Uterus (tissue), 4 donors: Measurements from ENCODE around the gene MAP2K4. TPM values are rescaled to one million over a fixed set of nuclear protein-coding genes. Genes with fewer than 3 reads are reported as not detected.

Experiments used
- DNase-seq, 2 donors: peaks; one replicate each; pipeline ENCODE4 v3.0.0-alpha.2; 2019 to 2020
- H3K27ac ChIP-seq, 2 donors: fragments of 200-600 bp; sonication (generic); 1 replicate in 1 of 2; 2 replicates in 1 of 2; pipeline ENCODE4 v1.5.1; 2016 to 2018
- H3K27me3 ChIP-seq, 2 donors: fragments of 200-600 bp; sonication (generic); one replicate each; pipeline ENCODE4 v1.5.1; 2018 to 2019; ENCODE audit warnings: control low read depth in 1 of 2
- H3K36me3 ChIP-seq, 2 donors: fragments of 200-600 bp; sonication (generic); one replicate each; pipeline ENCODE4 v1.5.1; 2019; ENCODE audit warnings: control low read depth in 1 of 2
- H3K4me1 ChIP-seq, 2 donors: fragments of 200-600 bp; sonication (generic); one replicate each; pipeline ENCODE4 v1.5.1; 2018 to 2019; ENCODE audit warnings: control low read depth in 1 of 2
- H3K4me3 ChIP-seq, 2 donors: fragments of 200-600 bp; sonication (generic); 1 replicate in 1 of 2; 2 replicates in 1 of 2; pipeline ENCODE4 v1.5.1; 2018 to 2019; ENCODE audit warnings: mild to moderate bottlenecking in 1 of 2
- H3K9me3 ChIP-seq, 2 donors: fragments of 200-600 bp; sonication (generic); one replicate each; pipeline ENCODE4 v1.5.1; 2019; ENCODE audit warnings: control low read depth in 1 of 2
- POLR2A ChIP-seq, 2 donors: fragments of 450-650 bp; IDR thresholded peaks; one replicate each; pipeline ENCODE4 v1.6.1; 2016; ENCODE audit warnings: antibody characterized with exemption in 2 of 2, mild to moderate bottlenecking in 1 of 2, moderate library complexity in 1 of 2
- intact Hi-C: fragments of 100-400 bp; cut with DNase I; formaldehyde crosslinking; loops from one replicate; pipeline ENCODE4 v1.15.1; 2023; ENCODE audit warnings: low total_unique reads
- total RNA-seq, 4 donors: library from RNA; depleted of rRNA in 3 of 4; stranded (reverse); fragments of >200 nt in 3 of 4; gene quantifications; one replicate each; pipeline versions ENCODE4 v1.1.0 to v1.2.4, GENCODE V29; 2014 to 2023
- TF ChIP-seq, protein P1 (sequence below), 4 experiments: fragments of 200-600 bp in 2 of 4; fragments of 450-650 bp in 2 of 4; sonication (generic) in 2 of 4; IDR thresholded peaks; one replicate each; pipeline ENCODE4 v1.5.1; 2016 to 2019; ENCODE audit warnings: antibody characterized with exemption in 4 of 4, mild to moderate bottlenecking in 2 of 4, moderate library complexity in 1 of 4
- donor health status: DM: yes; HTN: yes; CAD: no.

Gene MAP2K4
- total RNA-seq, 4 donors from 2014 or later = 19.4 to 83.9 (median 65.5) TPM

DNA sequence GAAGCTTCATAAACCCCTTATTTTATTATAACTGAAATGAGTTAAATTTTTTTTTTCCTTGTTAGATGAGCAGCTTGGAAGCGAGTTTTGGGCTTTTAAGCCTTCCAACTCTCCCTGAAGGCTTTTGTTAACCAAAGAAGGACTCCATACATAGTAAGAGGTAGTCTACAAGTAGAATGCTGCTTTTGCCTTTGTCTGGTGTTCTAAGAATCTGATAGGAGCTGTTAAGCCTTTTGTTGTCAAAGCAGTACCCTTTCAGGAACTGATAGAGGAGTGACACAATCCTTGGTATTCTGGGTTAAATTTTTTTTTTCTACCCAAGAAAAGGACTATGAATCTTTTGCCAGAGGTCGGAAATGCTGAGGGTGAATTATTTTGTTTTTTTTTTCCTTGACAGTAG is 26.1 kb downstream of the MAP2K4 start:
- intact Hi-C loops = no loop called here
- H3K4me3 ChIP-seq = no peak overlapping the region

DNA sequence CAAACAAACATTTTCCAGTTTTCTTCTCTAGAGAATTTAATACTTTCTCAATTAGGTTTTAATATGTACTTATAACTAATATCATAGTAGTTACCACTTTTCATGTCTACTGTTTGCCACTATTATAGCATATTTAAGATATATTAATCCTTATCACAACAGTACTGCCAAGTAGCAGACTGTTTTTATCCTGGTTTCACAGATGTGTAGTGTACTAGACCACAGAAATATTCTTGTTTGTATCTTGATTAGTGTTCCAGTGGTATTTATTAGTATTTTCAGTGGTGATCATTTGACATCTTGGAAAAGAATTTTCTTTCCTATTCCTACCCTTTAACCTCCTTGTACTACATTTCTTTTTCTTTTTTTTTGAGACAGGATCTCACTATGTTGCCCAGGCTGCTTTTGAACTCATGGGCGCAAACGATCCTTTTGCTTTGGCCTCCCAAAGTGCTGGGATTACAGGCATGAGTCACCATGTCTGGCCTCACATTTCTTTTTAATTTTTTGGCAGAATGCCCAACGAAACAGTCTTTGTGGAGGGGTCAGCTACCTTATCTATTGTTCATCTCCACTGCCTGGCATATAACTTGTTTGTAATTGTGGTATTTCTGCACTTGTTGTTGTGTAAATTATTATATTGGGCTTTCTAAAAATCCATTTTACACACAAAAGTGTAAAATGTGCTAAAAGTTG is 27.2 kb downstream of the MAP2K4 start:
- no peaks in the 10 kb centered on the region for H3K4me1 ChIP-seq
- H3K27me3 ChIP-seq = no peaks in the 10 kb centered on the region
- intact Hi-C loops = no loop called here
- no peak for DNase-seq
- TF ChIP-seq, protein P1, sequence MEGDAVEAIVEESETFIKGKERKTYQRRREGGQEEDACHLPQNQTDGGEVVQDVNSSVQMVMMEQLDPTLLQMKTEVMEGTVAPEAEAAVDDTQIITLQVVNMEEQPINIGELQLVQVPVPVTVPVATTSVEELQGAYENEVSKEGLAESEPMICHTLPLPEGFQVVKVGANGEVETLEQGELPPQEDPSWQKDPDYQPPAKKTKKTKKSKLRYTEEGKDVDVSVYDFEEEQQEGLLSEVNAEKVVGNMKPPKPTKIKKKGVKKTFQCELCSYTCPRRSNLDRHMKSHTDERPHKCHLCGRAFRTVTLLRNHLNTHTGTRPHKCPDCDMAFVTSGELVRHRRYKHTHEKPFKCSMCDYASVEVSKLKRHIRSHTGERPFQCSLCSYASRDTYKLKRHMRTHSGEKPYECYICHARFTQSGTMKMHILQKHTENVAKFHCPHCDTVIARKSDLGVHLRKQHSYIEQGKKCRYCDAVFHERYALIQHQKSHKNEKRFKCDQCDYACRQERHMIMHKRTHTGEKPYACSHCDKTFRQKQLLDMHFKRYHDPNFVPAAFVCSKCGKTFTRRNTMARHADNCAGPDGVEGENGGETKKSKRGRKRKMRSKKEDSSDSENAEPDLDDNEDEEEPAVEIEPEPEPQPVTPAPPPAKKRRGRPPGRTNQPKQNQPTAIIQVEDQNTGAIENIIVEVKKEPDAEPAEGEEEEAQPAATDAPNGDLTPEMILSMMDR (IDR thresholded peaks at IDR 0.05) = no peak
- no peak for TF ChIP-seq POLR2A (IDR thresholded peaks at IDR 0.05)
- no peaks in the 10 kb centered on the region for H3K9me3 ChIP-seq
- H3K4me3 ChIP-seq = no peak overlapping the region
- no peaks in the 10 kb centered on the region for H3K36me3 ChIP-seq
- no peak overlapping the region for H3K27ac ChIP-seq

More for the DNA sequence above, 26.1 kb downstream of the MAP2K4 start:
- Histone ChIP-seq H3K9me3 (no peaks in the 10 kb centered on the region), H3K27me3 (no peaks in the 10 kb centered on the region), H3K27ac (no peak overlapping the region), H3K36me3 (no peaks in the 10 kb centered on the region), H3K4me1 (no peaks in the 10 kb centered on the region)
- no peak for TF ChIP-seq POLR2A (IDR thresholded peaks at IDR 0.05)
- TF ChIP-seq, protein P1 (IDR thresholded peaks at IDR 0.05) = no peak
- no peak for DNase-seq

DNA sequence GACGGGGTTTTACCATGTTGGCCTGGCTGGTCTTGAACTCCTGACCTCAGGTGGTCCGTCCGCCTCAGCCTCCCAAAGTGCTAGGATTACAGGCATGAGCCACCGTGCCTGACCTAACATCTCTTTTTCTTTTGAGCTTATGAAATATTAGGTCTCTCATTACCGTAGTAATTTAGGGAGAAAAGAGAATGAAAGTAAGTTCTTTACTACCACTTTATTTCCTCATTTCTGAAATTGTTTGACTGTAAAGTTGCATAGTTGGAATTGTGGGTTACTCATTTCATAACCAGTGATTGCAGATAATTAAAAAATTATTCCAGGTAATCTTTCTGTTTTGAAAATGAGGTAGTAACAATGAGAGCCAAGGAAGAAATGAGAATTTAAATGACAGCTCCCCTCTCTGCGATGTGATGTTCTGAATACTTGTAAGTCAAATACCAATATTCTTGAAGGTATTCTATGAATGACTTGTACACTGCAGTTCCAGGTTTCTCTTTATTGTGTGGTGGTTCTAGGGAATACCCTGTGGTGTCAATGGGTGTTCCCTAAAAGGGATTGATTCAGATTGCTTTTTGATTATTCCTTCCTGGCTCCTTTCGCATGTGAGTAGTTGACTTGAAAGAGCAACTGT is 28.3 kb downstream of the MAP2K4 start:
- H3K27me3 ChIP-seq = no peaks in the 10 kb centered on the region
- intact Hi-C loops = no loop called here
- peaks cover 0 to 3% of the 10 kb centered on the region in 2 donors for H3K4me1 ChIP-seq
- DNase-seq = no peak
- H3K9me3 ChIP-seq = no peaks in the 10 kb centered on the region
- H3K4me3 ChIP-seq = no peak overlapping the region
- no peaks in the 10 kb centered on the region for H3K36me3 ChIP-seq
- TF ChIP-seq, protein P1 (IDR thresholded peaks at IDR 0.05) = no peak
- TF ChIP-seq POLR2A (IDR thresholded peaks at IDR 0.05) = no peak
- no peak overlapping the region for H3K27ac ChIP-seq

GRCh38 chr17:12050646-12051225 is 30.1 kb downstream of the MAP2K4 start:
- DNase-seq = no peak
- Histone ChIP-seq H3K4me1 (peaks cover 0 to 10% of the 10 kb centered on the region in 2 donors), H3K27ac (no peak overlapping the region), H3K36me3 (no peaks in the 10 kb centered on the region), H3K9me3 (no peaks in the 10 kb centered on the region), H3K27me3 (no peaks in the 10 kb centered on the region), H3K4me3 (no peak overlapping the region)
- no peak for TF ChIP-seq POLR2A (IDR thresholded peaks at IDR 0.05)
- TF ChIP-seq, protein P1 (IDR thresholded peaks at IDR 0.05) = no peak
- intact Hi-C loops = no loop called here

- Histone ChIP-seq H3K4me1 (peaks cover 0 to 22% of the 10 kb centered on the region in 2 donors), H3K27ac (no peak overlapping the region), H3K9me3 (no peaks in the 10 kb centered on the region), H3K27me3 (no peaks in the 10 kb centered on the region), H3K36me3 (no peaks in the 10 kb centered on the region), H3K4me3 (no peak overlapping the region)
- DNase-seq = no peak
- TF ChIP-seq, protein P1 (IDR thresholded peaks at IDR 0.05) = no peak
- no peak for TF ChIP-seq POLR2A (IDR thresholded peaks at IDR 0.05)
- intact Hi-C loops = no loop called here
These were observed 32.9 kb downstream of the MAP2K4 start for GRCh38 chr17:12053552-12053951.
